CD4-positive, CD25-positive, alpha-beta regulatory T cell (primary cell): ENCODE results near the gene PEX11A. TPM values are rescaled to one million over a fixed set of nuclear protein-coding genes. Genes with fewer than 3 reads are reported as not detected.

Experiments used
- ATAC-seq, 2 donors: fragments of 150-1000 bp; cut with Tn5 transposase; one replicate each; pipeline ENCODE4 v1.10.0; 2021; ENCODE audit warnings: low read depth in 2 of 2, moderate number of reproducible peaks in 2 of 2, moderate library complexity in 1 of 2
- DNase-seq, 3 donors: peaks; one replicate each; pipeline versions ENCODE4 v3.0.0 to v3.0.0-alpha.2; 2012 to 2022; ENCODE audit warnings: mixed read lengths in 1 of 3
- H3K27ac ChIP-seq: one replicate; pipeline ENCODE4 v1.7.0; 2013; ENCODE audit warnings: mild to moderate bottlenecking, low read length; ENCODE audit not compliant: insufficient read depth, poor library complexity, severe bottlenecking
- H3K27me3 ChIP-seq: one replicate; pipeline ENCODE4 v1.7.0; 2013; ENCODE audit warnings: low read length; ENCODE audit not compliant: control insufficient read depth, insufficient read depth
- H3K36me3 ChIP-seq: one replicate; pipeline ENCODE4 v1.7.0; 2013; ENCODE audit warnings: mild to moderate bottlenecking, low read length, moderate library complexity; ENCODE audit not compliant: control insufficient read depth, insufficient read depth
- H3K4me1 ChIP-seq: 2 replicates; pipeline ENCODE4 v1.7.0; 2013; ENCODE audit warnings: mild to moderate bottlenecking, low read length; ENCODE audit not compliant: insufficient read depth, control insufficient read depth, poor library complexity, severe bottlenecking
- H3K4me3 ChIP-seq: one replicate; pipeline ENCODE4 v1.7.0; 2013; ENCODE audit warnings: low read depth, mild to moderate bottlenecking, low read length, moderate library complexity
- H3K9me3 ChIP-seq, 2 experiments: 1 replicate in 1 of 2; 2 replicates in 1 of 2; pipeline ENCODE4 v1.7.0; 2013; ENCODE audit warnings: low read length in 2 of 2, mild to moderate bottlenecking in 1 of 2, moderate library complexity in 1 of 2; ENCODE audit not compliant: control insufficient read depth in 2 of 2
- H3K27ac Mint-ChIP-seq, 3 donors: one replicate each; pipeline ENCODE4 v1.8.0; 2020 to 2022; ENCODE audit warnings: mild to moderate bottlenecking in 3 of 3, mixed read lengths in 3 of 3, moderate library complexity in 2 of 3
- H3K27me3 Mint-ChIP-seq: one replicate; pipeline ENCODE4 v1.8.0; 2022; ENCODE audit warnings: mild to moderate bottlenecking, mixed read lengths
- H3K36me3 Mint-ChIP-seq: one replicate; pipeline ENCODE4 v1.8.0; 2020; ENCODE audit warnings: mixed read lengths
- H3K4me1 Mint-ChIP-seq, 4 donors: one replicate each; pipeline ENCODE4 v1.8.0; 2020 to 2022; ENCODE audit warnings: mixed read lengths in 4 of 4, mild to moderate bottlenecking in 1 of 4
- H3K4me3 Mint-ChIP-seq, 4 donors: one replicate each; pipeline ENCODE4 v1.8.0; 2020 to 2022; ENCODE audit warnings: mild to moderate bottlenecking in 4 of 4, mixed read lengths in 4 of 4, moderate library complexity in 3 of 4
- H3K9me3 Mint-ChIP-seq, 7 donors: one replicate each; pipeline ENCODE4 v1.8.0; 2020 to 2022; ENCODE audit warnings: mixed read lengths in 7 of 7, mild to moderate bottlenecking in 3 of 7, moderate library complexity in 2 of 7
- polyA plus RNA-seq, 4 donors: library from polyadenylated mRNA; unstranded; fragments of 300-500 nt; fragmentation: Illumina TruSeq; gene quantifications; one replicate each; pipeline ENCODE4 v1.2.3, GENCODE V29; 2021
- total RNA-seq: library from RNA; stranded (reverse); gene quantifications from one replicate; pipeline ENCODE4 v1.2.3, GENCODE V29; 2022

PEX11A gene
- total and polyA plus RNA-seq, 5 donors from 2014 or later: 1.2 to 3.7 (median 1.7) TPM; not detected in 1

- Mint-ChIP-seq H3K4me3 (no peak overlapping the region), H3K36me3 (no peaks in the 10 kb centered on the region), H3K4me1 (no peaks in the 10 kb centered on the region), H3K27me3 (peaks cover 10% of the 10 kb centered on the region), H3K27ac (no peak overlapping the region), H3K9me3 (no peaks in the 10 kb centered on the region)
- Histone ChIP-seq H3K4me1 (no peaks in the 10 kb centered on the region), H3K9me3 (no peaks in the 10 kb centered on the region), H3K36me3 (no peaks in the 10 kb centered on the region), H3K4me3 (no peak overlapping the region), H3K27ac (no peak overlapping the region), H3K27me3 (no peaks in the 10 kb centered on the region)
- DNase-seq (no peak), ATAC-seq (no peak)
Observed at GRCh38 chr15:89646416-89647141, 44.0 kb downstream of the PEX11A start.

- Histone ChIP-seq H3K4me1 (no peaks in the 10 kb centered on the region), H3K9me3 (no peaks in the 10 kb centered on the region), H3K27me3 (no peaks in the 10 kb centered on the region), H3K27ac (no peak overlapping the region), H3K4me3 (no peak overlapping the region), H3K36me3 (no peaks in the 10 kb centered on the region)
- no peak for DNase-seq
- peaks cover 10% of the 10 kb centered on the region for H3K27me3 Mint-ChIP-seq
- H3K27ac Mint-ChIP-seq: no peak overlapping the region
- H3K36me3 Mint-ChIP-seq: no peaks in the 10 kb centered on the region
- no peak overlapping the region for H3K4me3 Mint-ChIP-seq
- H3K9me3 Mint-ChIP-seq: no peaks in the 10 kb centered on the region
- no peaks in the 10 kb centered on the region for H3K4me1 Mint-ChIP-seq
- no peak for ATAC-seq
Observed at GRCh38 chr15:89645680-89646079, 44.9 kb downstream of the PEX11A start.

GRCh38 chr15:89642106-89642505 lies 48.4 kb downstream of the PEX11A start:
- Histone ChIP-seq H3K9me3 (no peaks in the 10 kb centered on the region), H3K4me1 (no peaks in the 10 kb centered on the region), H3K27me3 (no peaks in the 10 kb centered on the region), H3K36me3 (no peaks in the 10 kb centered on the region), H3K27ac (no peak overlapping the region), H3K4me3 (no peak overlapping the region)
- peaks cover 0 to 1% (median 0%) of the 10 kb centered on the region in 7 donors for H3K9me3 Mint-ChIP-seq
- no peaks in the 10 kb centered on the region for H3K36me3 Mint-ChIP-seq
- H3K27me3 Mint-ChIP-seq: peaks cover 6% of the 10 kb centered on the region
- no peak for DNase-seq
- ATAC-seq: no peak
- no peak overlapping the region for H3K4me3 Mint-ChIP-seq
- H3K27ac Mint-ChIP-seq: no peak overlapping the region
- H3K4me1 Mint-ChIP-seq: no peaks in the 10 kb centered on the region

GRCh38 chr15:89641053-89641452 lies 49.5 kb downstream of the PEX11A start:
- Histone ChIP-seq H3K27me3 (no peaks in the 10 kb centered on the region), H3K27ac (no peak overlapping the region), H3K9me3 (no peaks in the 10 kb centered on the region), H3K36me3 (no peaks in the 10 kb centered on the region), H3K4me3 (no peak overlapping the region), H3K4me1 (no peaks in the 10 kb centered on the region)
- Mint-ChIP-seq H3K4me1 (no peaks in the 10 kb centered on the region), H3K27ac (no peak overlapping the region), H3K27me3 (peaks cover 1% of the 10 kb centered on the region), H3K9me3 (peaks cover 0 to 1% (median 0%) of the 10 kb centered on the region in 7 donors), H3K36me3 (no peaks in the 10 kb centered on the region), H3K4me3 (no peak overlapping the region)
- ATAC-seq (no peak), DNase-seq (no peak)

GRCh38 chr15:89640245-89640644 lies 50.3 kb downstream of the PEX11A start:
- H3K36me3 Mint-ChIP-seq: no peaks in the 10 kb centered on the region
- no peak for DNase-seq
- H3K27ac Mint-ChIP-seq: no peak overlapping the region
- Histone ChIP-seq H3K36me3 (no peaks in the 10 kb centered on the region), H3K4me3 (no peak overlapping the region), H3K9me3 (no peaks in the 10 kb centered on the region), H3K27ac (no peak overlapping the region), H3K27me3 (no peaks in the 10 kb centered on the region), H3K4me1 (no peaks in the 10 kb centered on the region)
- no peaks in the 10 kb centered on the region for H3K27me3 Mint-ChIP-seq
- H3K4me1 Mint-ChIP-seq: no peaks in the 10 kb centered on the region
- ATAC-seq: no peak
- H3K4me3 Mint-ChIP-seq: no peak overlapping the region
- peaks cover 0 to 2% (median 0%) of the 10 kb centered on the region in 7 donors for H3K9me3 Mint-ChIP-seq

- no peaks in the 10 kb centered on the region for H3K36me3 Mint-ChIP-seq
- no peaks in the 10 kb centered on the region for H3K4me1 ChIP-seq
- peaks cover 0 to 5% (median 0%) of the 10 kb centered on the region in 7 donors for H3K9me3 Mint-ChIP-seq
- no peaks in the 10 kb centered on the region for H3K27me3 Mint-ChIP-seq
- ATAC-seq (no peak), DNase-seq (no peak)
- H3K27ac ChIP-seq: no peak overlapping the region
- no peaks in the 10 kb centered on the region for H3K36me3 ChIP-seq
- H3K4me1 Mint-ChIP-seq: no peaks in the 10 kb centered on the region
- H3K27ac Mint-ChIP-seq: no peak overlapping the region
- H3K4me3 ChIP-seq: no peak overlapping the region
- no peaks in the 10 kb centered on the region for H3K27me3 ChIP-seq
- H3K9me3 ChIP-seq: no peaks in the 10 kb centered on the region
- H3K4me3 Mint-ChIP-seq: no peak overlapping the region
Observed at GRCh38 chr15:89633585-89633984, 57.0 kb downstream of the PEX11A start.

- ATAC-seq: no peak
- H3K4me3 Mint-ChIP-seq: no peak overlapping the region
- no peak for DNase-seq
- H3K27me3 Mint-ChIP-seq: no peaks in the 10 kb centered on the region
- Histone ChIP-seq H3K9me3 (no peaks in the 10 kb centered on the region), H3K4me1 (no peaks in the 10 kb centered on the region), H3K27ac (no peak overlapping the region), H3K4me3 (no peak overlapping the region), H3K36me3 (no peaks in the 10 kb centered on the region), H3K27me3 (no peaks in the 10 kb centered on the region)
- H3K9me3 Mint-ChIP-seq: peaks cover 0 to 5% (median 0%) of the 10 kb centered on the region in 7 donors
- no peaks in the 10 kb centered on the region for H3K4me1 Mint-ChIP-seq
- H3K36me3 Mint-ChIP-seq: no peaks in the 10 kb centered on the region
- H3K27ac Mint-ChIP-seq: no peak overlapping the region
Observed at GRCh38 chr15:89632563-89633430, 57.8 kb downstream of the PEX11A start.
